BLaER1 treated with 17β-estradiol and CSF1 and Interleukin-3, amounts not matched to agents 10 nM and 100 nM (cell line): ENCODE measurements around the gene CASKIN1.
A peak's percentile ranks its signal among the peaks of the same experiment; 100 is the strongest.
"Not testable (repeated sequence)": the region's sequence is repeated elsewhere in the genome, so short reads cannot be mapped to it uniquely, and the experiment has no call there.

Experiments
- H3K27ac ChIP-seq, 11 experiments: shearing (Covaris generic); formaldehyde crosslinking; 2 replicates each; pipeline ENCODE4 v1.8.1; 2022
- H3K27me3 ChIP-seq, 11 experiments: shearing (Covaris generic); formaldehyde crosslinking; 2 replicates each; pipeline ENCODE4 v1.8.1; 2022
- H3K36me3 ChIP-seq, 11 experiments: shearing (Covaris generic); formaldehyde crosslinking; 2 replicates each; pipeline ENCODE4 v1.8.1; 2022
- H3K4me1 ChIP-seq, 10 experiments: shearing (Covaris generic); formaldehyde crosslinking; 2 replicates each; pipeline ENCODE4 v1.8.1; 2022
- H3K4me2 ChIP-seq, 11 experiments: shearing (Covaris generic); formaldehyde crosslinking; 2 replicates each; pipeline ENCODE4 v1.8.1; 2022
- H3K4me3 ChIP-seq, 10 experiments: shearing (Covaris generic); formaldehyde crosslinking; 2 replicates each; pipeline ENCODE4 v1.8.1; 2022
- H3K9ac ChIP-seq, 11 experiments: shearing (Covaris generic); formaldehyde crosslinking; 2 replicates each; pipeline ENCODE4 v1.8.1; 2022
- H3K9me3 ChIP-seq, 11 experiments: shearing (Covaris generic); formaldehyde crosslinking; replicated peaks in 1 of 11; 2 replicates each; pipeline ENCODE4 v1.8.1; 2022
- H4K20me1 ChIP-seq, 11 experiments: shearing (Covaris generic); formaldehyde crosslinking; 2 replicates each; pipeline ENCODE4 v1.8.1; 2022
- Cebpa-rat ChIP-seq, 11 experiments: shearing (Covaris generic); IDR thresholded peaks; 2 replicates each; pipeline ENCODE4 v1.8.1; 2022

Gene CASKIN1

DNA sequence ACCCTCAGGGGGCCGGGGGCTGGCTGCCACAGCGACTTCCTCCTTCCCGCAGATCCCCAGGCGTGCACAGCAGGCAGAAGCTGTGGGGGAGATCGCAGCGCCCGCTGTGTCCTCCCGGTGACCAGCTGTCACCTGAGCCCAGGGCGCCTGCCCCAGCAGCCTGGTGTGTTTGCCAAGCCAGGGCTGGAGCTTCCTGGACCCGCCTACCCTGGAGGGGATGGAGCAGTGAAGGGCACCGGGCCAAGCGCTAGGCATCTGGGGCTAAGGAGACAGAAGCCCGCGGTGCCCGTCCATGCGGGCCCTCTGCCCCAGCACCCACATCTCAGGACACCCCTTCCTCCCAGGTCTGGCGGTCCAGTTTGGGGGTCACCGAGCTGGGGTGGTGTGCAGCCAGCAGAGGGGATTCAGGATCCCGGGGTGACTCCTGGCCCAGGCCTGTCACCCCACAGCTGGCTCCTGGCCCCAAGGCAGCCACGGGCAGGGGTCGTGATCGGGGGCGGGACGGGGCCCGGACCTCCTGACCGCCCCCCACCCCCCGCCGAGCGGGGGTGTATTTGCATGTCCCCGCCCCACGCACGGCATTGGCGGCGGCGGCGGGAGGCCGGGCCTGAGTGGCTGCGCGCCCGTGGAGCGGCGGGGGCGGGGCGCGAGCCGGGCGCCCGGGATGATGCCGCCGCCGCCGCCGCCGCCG is 48.3 kb downstream of the CASKIN1 start, which contains the start of gene RAB26:
Gene RAB26, plus strand, starts transcription at position 645 of the 691 bp plus-strand sequence. CDS start 159 bp downstream, outside the sequence.
- H4K20me1 ChIP-seq: peaks cover 57 to 87% (median 68%) of the 10 kb centered on the region in 11 experiments
- peak within 1 kb of the TSS in 8 of 11 experiments; percentile 21 to 91 (median 49); a peak in 14 of 22 replicates for H3K27ac ChIP-seq
- H3K4me1 ChIP-seq: peaks cover 54 to 83% (median 62%) of the 10 kb centered on the region in 10 experiments

DNA sequence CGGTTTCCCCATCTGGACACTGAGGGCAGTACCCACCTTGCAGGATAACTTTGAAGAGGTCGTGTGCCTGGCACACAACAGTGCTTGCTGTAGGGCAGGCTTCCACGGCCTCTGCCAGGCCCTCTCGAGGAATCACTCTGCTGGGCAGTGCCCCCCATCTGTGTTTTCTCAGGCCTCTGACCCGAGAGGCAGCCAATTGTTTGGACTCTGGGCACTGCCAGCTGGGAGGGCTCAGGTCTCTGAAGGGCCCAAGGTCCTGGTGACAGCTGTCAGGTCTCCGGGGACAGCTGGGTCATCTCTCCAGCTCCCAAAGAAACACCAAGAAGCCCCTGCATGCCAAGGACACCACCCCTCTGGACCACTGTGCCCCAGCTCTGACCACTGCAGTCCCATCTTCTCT is 49.0 kb downstream of the CASKIN1 start:
- H3K36me3 ChIP-seq: peaks cover 10 to 17% (median 14%) of the 10 kb centered on the region in 11 experiments
- H3K4me3 ChIP-seq: no peak overlapping the region
- H3K4me2 ChIP-seq: peak overlapping the region in 10 of 11 experiments; percentile 98 to 100 (median 100); a peak in 17 of 22 replicates
- no peak for TF ChIP-seq Cebpa-rat (IDR thresholded peaks at IDR 0.05)
- peaks cover 46 to 77% (median 54%) of the 10 kb centered on the region in 10 experiments for H3K4me1 ChIP-seq
- peaks cover 49 to 80% (median 61%) of the 10 kb centered on the region in 11 experiments for H4K20me1 ChIP-seq
- H3K27me3 ChIP-seq: no peaks in the 10 kb centered on the region; a peak in 1 of 22 replicates
- no peaks in the 10 kb centered on the region for H3K9me3 ChIP-seq
- H3K27ac ChIP-seq: peak overlapping the region in 1 of 11 experiments; percentile 21; a peak in 1 of 22 replicates
- peak overlapping the region in 4 of 11 experiments; percentile 94 to 97 (median 95); a peak in 4 of 22 replicates for H3K9ac ChIP-seq

More for the DNA sequence above, 48.3 kb downstream of the CASKIN1 start, which contains the start of gene RAB26:
- Histone ChIP-seq H3K36me3 (peaks cover 18 to 25% (median 21%) of the 10 kb centered on the region in 11 experiments), H3K9ac (peak within 1 kb of the TSS; percentile 38 to 97 (median 94)), H3K4me3 (peak within 1 kb of the TSS; percentile 52 to 95 (median 88)), H3K9me3 (no peaks in the 10 kb centered on the region), H3K27me3 (no peaks in the 10 kb centered on the region; a peak in 1 of 22 replicates), H3K4me2 (peak within 1 kb of the TSS; percentile 98 to 100 (median 100))
- TF ChIP-seq Cebpa-rat (IDR thresholded peaks at IDR 0.05): no peak

DNA sequence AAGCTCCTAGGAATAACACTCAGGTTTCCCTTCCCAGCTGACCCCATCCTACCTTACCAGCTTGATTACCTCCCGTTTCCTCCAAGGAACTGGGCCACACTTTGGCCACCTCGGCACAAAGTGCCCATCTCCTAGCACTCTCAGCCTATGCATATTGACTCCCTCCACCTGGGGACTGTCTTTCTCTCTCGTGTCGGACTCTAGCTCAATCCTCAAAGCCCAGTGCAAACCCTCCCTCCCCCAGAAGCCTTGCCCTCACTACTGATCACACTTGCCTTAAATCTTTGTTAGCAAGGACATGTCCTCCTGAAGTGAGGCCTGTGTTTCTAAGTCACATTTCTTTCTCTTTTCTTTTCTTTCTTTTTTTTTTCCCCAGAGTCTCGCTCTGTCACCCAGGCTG is 50.6 kb downstream of the CASKIN1 start:
- peaks cover 34 to 64% (median 46%) of the 10 kb centered on the region in 11 experiments for H4K20me1 ChIP-seq
- H3K9ac ChIP-seq: no peak overlapping the region
- H3K9me3 ChIP-seq: no peaks in the 10 kb centered on the region
- no peak for TF ChIP-seq Cebpa-rat (IDR thresholded peaks at IDR 0.05)
- H3K27me3 ChIP-seq: no peaks in the 10 kb centered on the region; a peak in 1 of 22 replicates
- peaks cover 0 to 2% (median 0%) of the 10 kb centered on the region in 11 experiments; a peak in 2 of 22 replicates for H3K36me3 ChIP-seq
- H3K4me3 ChIP-seq: no peak overlapping the region
- H3K4me2 ChIP-seq: no peak overlapping the region
- H3K27ac ChIP-seq: no peak overlapping the region
- H3K4me1 ChIP-seq: peaks cover 31 to 62% (median 39%) of the 10 kb centered on the region in 10 experiments

DNA sequence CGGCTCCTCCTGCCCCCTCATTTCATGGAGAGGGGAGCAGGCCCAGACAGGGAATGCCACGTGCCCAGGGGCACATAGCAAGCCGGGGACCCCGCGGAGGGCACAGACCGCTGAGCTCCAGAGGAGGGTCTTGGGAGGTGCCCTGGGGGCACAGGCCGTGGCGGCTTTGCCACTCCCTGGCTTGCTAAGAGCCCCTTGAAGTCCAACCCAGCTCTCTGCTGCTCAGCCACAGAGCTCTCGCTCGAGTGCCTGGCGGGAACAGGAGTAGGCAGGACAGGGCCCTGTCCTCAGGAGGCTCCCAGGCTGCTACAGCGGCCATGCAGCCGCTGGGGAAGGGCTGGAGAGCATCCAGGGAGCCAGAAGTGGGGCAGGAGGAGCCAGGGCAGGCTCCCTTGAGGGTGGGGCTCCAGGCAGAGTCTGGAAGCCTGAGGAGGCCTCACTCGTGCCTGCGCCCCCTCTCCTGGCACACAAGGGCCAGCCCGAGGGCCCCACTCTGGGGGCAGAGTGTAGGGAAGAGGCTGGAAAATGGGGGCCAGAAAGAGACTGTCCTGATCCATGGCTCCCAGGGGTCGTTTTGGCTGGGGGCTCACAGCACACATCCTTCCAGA is 52.4 kb downstream of the CASKIN1 start:
- Histone ChIP-seq H3K9me3 (no peaks in the 10 kb centered on the region), H3K4me1 (peaks cover 12 to 48% (median 22%) of the 10 kb centered on the region in 10 experiments), H3K4me2 (peak overlapping the region in 1 of 11 experiments; percentile 8; a peak in 2 of 22 replicates), H3K27me3 (no peaks in the 10 kb centered on the region; a peak in 1 of 22 replicates), H3K36me3 (no peaks in the 10 kb centered on the region), H3K4me3 (no peak overlapping the region), H3K9ac (peak overlapping the region in 1 of 11 experiments; percentile 35; a peak in 3 of 22 replicates), H4K20me1 (peaks cover 16 to 46% (median 27%) of the 10 kb centered on the region in 11 experiments; a peak in 21 of 22 replicates), H3K27ac (no peak overlapping the region)
- TF ChIP-seq Cebpa-rat (IDR thresholded peaks at IDR 0.05): no peak

DNA sequence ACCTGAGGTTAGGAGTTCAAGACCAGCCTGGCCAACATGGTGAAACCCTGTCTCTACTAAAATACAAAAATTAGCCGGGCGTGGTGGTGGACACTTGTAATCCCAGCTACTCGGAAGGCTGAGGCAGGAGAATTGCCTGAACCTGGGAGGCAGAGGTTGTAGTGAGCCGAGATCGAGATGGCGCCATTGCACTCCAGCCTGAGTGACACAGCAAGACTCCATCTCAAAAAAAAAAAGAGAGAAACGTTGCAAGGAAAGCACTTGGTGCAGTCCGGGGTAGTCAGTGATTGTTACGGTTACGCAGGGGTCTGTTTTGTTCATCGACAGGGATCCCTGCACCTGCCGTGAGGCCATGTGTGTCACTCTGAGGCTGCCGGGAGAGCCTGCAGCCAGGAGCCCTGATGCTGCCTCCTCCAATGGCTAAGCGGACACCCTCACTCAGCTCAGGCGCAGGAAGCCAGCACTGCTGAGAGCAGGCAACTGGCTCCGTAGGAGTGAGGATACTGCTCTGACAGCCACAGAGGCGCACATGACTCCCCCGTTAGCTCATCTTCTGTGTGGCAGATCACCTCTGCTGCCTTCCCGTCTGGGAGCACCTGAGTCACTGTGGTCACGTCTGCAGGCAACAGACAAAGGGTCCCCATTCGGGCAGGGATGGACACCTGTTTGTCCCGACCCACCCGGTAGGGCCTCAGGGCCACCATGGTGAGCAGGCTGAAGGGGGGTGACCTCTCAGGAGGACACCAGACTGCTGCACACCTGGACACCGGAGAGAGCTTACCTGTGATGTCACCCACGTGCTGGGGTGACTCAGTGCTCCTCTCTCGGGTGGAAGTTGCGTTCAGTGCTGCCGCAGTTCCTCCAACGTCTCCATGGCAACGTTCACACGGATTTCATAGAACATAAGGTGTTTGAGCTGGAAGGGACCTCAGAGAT is 53.2 kb downstream of the CASKIN1 start:
- no peaks in the 10 kb centered on the region for H3K36me3 ChIP-seq
- H3K4me3 ChIP-seq: no peak overlapping the region
- H3K4me1 ChIP-seq: peaks cover 5 to 40% (median 14%) of the 10 kb centered on the region in 10 experiments; a peak in 19 of 20 replicates
- peak overlapping the region in 1 of 11 experiments; percentile 8; a peak in 1 of 22 replicates for H3K4me2 ChIP-seq
- H3K27me3 ChIP-seq: no peaks in the 10 kb centered on the region
- peaks cover 8 to 38% (median 19%) of the 10 kb centered on the region in 11 experiments; a peak in 21 of 22 replicates for H4K20me1 ChIP-seq
- no peak for TF ChIP-seq Cebpa-rat (IDR thresholded peaks at IDR 0.05)
- no peak overlapping the region for H3K27ac ChIP-seq
- H3K9ac ChIP-seq: no peak overlapping the region; a peak in 1 of 22 replicates
- H3K9me3 ChIP-seq: no peaks in the 10 kb centered on the region

DNA sequence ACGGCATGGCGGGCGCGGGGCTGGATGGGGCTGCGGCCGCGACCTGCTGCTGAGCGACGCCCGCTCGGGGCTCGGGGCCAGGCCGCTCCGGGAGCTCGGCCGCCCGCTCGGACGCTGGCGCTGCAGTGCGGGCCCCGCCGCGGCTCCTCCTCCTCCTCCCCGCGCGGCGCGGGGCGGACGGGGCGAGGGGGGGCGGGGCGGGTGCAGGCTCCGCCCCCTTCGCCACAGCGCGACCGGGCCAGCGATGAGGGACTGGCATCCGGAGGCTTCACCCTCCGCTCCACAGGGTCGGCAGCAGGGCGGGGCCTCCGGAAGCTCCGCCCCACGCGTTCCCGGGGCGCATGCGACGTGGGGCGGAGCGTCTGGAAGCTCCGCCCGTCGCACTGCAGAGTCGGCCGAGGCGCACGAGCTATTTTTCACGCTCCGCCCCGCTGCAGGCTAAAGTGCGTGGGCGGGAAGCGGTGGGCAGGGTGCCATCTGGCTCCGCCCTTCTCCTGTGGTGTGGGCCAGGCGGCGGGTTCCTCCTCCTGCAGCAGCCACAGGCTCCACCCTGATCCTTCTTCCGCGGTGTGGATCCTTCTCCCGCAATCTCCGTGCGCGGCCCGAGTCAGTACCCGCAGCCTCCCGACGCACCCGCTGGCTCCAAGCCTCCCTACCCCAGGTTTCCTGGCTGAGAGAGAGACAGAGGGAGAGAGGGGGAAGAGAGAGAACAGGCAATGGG is 60.5 kb downstream of the CASKIN1 start, which contains the start of gene PKD1:
Gene PKD1, minus strand, starts transcription at position 129 of the 721 bp plus-strand sequence. CDS start 209 bp downstream, outside the sequence.
- Histone ChIP-seq H3K4me2 (peak within 1 kb of the TSS; percentile 55 to 80 (median 68)), H3K4me1 (peaks cover 9 to 18% (median 13%) of the 10 kb centered on the region in 10 experiments; a peak in 19 of 20 replicates), H3K4me3 (peak within 1 kb of the TSS; percentile 55 to 75 (median 68)), H3K9ac (peak within 1 kb of the TSS; percentile 76 to 87 (median 83)), H4K20me1 (peaks cover 0 to 19% (median 4%) of the 10 kb centered on the region in 11 experiments; a peak in 9 of 22 replicates), H3K27ac (peak within 1 kb of the TSS in 10 of 11 experiments; percentile 53 to 81 (median 78); a peak in 21 of 22 replicates)
- H3K36me3 ChIP-seq, H3K9me3 ChIP-seq, H3K27me3 ChIP-seq: not testable (repeated sequence)

DNA sequence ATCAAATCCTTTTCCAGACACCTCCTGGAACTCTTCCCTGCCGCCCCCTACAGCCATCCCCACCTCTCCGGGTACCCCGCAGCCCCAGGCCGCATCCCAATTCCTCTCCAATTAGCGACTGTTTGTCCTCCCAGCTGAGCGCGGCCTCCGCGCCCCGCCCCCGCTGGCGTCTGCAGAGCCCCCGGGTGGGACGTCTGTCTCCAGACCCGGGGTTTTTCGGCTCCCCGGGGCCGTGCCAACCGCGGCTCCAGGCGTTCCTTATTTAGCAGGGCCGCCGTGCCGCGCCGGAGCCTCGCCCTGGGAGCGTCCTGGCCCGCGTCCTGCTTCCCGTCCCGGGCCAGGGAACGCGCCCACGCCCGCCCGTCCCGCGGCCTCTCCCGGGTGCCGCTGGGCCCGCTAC is 61.3 kb downstream of the CASKIN1 start:
- not testable (repeated sequence) for H3K9me3 ChIP-seq, H3K36me3 ChIP-seq, H3K27me3 ChIP-seq
- Histone ChIP-seq H3K27ac (peak overlapping the region in 10 of 11 experiments; percentile 53 to 81 (median 78); a peak in 20 of 22 replicates), H3K4me1 (peaks cover 13 to 23% (median 18%) of the 10 kb centered on the region in 10 experiments; a peak in 19 of 20 replicates), H3K4me3 (peak overlapping the region; percentile 55 to 75 (median 68)), H3K4me2 (peak overlapping the region; percentile 27 to 68 (median 58); a peak in 17 of 22 replicates), H3K9ac (peak overlapping the region; percentile 76 to 87 (median 83)), H4K20me1 (peaks cover 0 to 28% (median 11%) of the 10 kb centered on the region in 11 experiments; a peak in 12 of 22 replicates)

DNA sequence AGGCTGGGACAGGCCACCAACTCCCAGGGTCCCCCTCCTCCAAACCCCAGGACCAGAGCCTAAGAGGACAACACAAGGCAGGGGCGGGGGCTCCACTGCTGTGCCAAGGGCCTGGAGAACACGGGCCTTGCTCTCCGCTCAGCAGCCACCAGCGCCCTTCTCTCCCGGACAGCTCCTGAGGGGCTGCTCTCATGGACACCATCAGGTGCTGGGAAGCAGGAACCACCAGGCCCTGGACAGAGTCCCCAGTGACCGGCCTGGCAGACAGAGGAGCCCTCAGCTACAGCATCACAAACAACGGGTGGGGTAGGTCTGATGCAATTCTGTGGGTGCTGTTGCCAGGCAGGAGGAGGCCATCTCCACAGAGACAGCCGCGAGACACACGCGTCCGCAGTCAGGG is 62.6 kb downstream of the CASKIN1 start:
- H3K27me3 ChIP-seq, H3K27ac ChIP-seq, H3K36me3 ChIP-seq, H3K4me3 ChIP-seq, H3K9me3 ChIP-seq: not testable (repeated sequence)
- Histone ChIP-seq H4K20me1 (peaks cover 0 to 37% (median 14%) of the 10 kb centered on the region in 11 experiments; a peak in 12 of 22 replicates), H3K9ac (peak overlapping the region in 2 of 11 experiments; percentile 29 to 42; a peak in 2 of 22 replicates), H3K4me2 (peak overlapping the region; percentile 27 to 67 (median 55); a peak in 18 of 22 replicates), H3K4me1 (peaks cover 24 to 34% (median 30%) of the 10 kb centered on the region in 10 experiments)

DNA sequence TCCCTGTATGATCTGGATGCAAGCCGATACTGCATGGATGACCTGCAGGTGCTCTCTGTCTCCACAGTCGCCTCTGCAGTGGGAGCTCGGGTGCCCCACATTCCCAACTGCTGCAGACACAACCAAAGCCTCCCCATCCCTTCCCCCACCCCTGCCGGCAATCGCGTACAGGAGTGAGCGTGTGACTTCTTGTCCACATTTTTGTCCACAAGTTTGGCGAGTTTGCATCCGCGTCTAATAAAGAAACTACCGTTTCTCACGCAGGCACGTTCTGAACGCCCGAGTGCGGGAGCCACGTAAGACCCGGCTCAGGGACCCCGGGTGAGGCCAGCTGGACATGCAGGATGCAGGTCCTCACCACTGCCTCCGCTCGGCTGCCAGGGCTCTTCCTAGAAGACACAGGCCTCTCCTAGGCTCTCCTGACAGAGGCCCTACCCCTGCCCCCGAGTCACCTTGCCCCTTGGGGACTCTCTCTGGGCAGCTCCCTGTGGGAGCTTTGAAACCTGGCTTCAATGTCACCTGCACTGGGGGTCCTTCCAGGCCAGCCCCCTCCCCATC is 66.4 kb downstream of the CASKIN1 start:
- H3K27ac ChIP-seq: peak overlapping the region in 4 of 11 experiments; percentile 10 to 54 (median 31); a peak in 6 of 22 replicates
- peak overlapping the region in 5 of 11 experiments; percentile 17 to 37 (median 33); a peak in 2 of 22 replicates for H3K9ac ChIP-seq
- peaks cover 50 to 58% (median 56%) of the 10 kb centered on the region in 10 experiments for H3K4me1 ChIP-seq
- H3K4me3 ChIP-seq, H3K9me3 ChIP-seq, H3K36me3 ChIP-seq, H3K27me3 ChIP-seq: not testable (repeated sequence)
- peak overlapping the region in 9 of 11 experiments; percentile 18 to 79 (median 34); a peak in 8 of 22 replicates for H3K4me2 ChIP-seq
- H4K20me1 ChIP-seq: peaks cover 26 to 69% (median 44%) of the 10 kb centered on the region in 11 experiments; a peak in 18 of 22 replicates

DNA sequence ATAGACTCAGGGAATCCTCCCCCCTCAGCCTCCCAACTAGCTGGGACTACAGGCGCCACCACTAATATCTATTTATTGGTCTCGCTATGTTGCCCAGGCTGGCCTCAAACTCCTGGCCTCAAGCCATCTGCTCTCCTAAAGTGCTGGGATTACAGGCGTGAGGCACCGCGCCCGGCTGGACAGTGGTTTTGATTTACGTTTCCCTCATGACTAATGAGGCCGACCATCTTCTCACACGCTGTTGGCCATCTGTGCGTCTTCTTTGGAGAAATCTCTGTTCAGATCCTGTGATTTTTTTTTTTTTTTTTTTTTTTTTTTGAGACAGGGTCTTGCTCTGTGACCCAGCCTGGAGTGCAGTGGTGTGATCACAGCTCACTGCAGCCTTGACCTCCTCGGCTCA is 67.2 kb downstream of the CASKIN1 start:
- H3K36me3 ChIP-seq, H3K9me3 ChIP-seq, H3K27me3 ChIP-seq, H3K4me3 ChIP-seq: not testable (repeated sequence)
- Histone ChIP-seq H3K9ac (peak overlapping the region in 3 of 11 experiments; percentile 64 to 73 (median 65); a peak in 7 of 22 replicates), H3K4me1 (peaks cover 57 to 65% (median 63%) of the 10 kb centered on the region in 10 experiments), H4K20me1 (peaks cover 33 to 76% (median 50%) of the 10 kb centered on the region in 11 experiments; a peak in 19 of 22 replicates), H3K4me2 (peak overlapping the region in 10 of 11 experiments; percentile 64 to 79 (median 71); a peak in 20 of 22 replicates), H3K27ac (peak overlapping the region in 7 of 11 experiments; percentile 54 to 81 (median 68); a peak in 9 of 22 replicates)
